Measurements from ENCODE around the gene CSRNP3. TPM values are rescaled to one million over a fixed set of nuclear protein-coding genes. Genes with fewer than 3 reads are reported as not detected.

Gene CSRNP3
- total and polyA plus RNA-seq, 10 of the 15 experiments (the other 5 are each of a cell fraction or from before 2014, with no cell fraction given), result 0.03 to 5.2 (median 0.11) TPM; not detected in 1

GRCh38 chr2:165601928-165602521 is 132.5 kb downstream of the CSRNP3 start (continued):
- TF ChIP-seq ELK1 (IDR thresholded peaks at IDR 0.05; ENCODE audit: low read depth, low read length), result no peak
- no peak for TF ChIP-seq RCOR1 (conservative IDR thresholded peaks at IDR 0.05; ENCODE audit: low read depth, low read length)
- no peak for TF ChIP-seq NFYA (IDR thresholded peaks at IDR 0.05; ENCODE audit: borderline replicate concordance, low read depth, low read length)
- no peak for TF ChIP-seq MYC (IDR thresholded peaks at IDR 0.05; ENCODE audit: insufficient read depth, insufficient read length, insufficient replicate concordance, low read length, severe bottlenecking)
- TF ChIP-seq USF1 (IDR thresholded peaks at IDR 0.05; ENCODE audit: borderline replicate concordance, extremely low read length, insufficient read depth, low read depth, low read length), result no peak
- no peak for TF ChIP-seq NR2F1 (conservative IDR thresholded peaks at IDR 0.05)

GRCh38 chr2:165609672-165610071 is 140.2 kb downstream of the CSRNP3 start:
- no peaks in the 10 kb centered on the region for H3K27me3 ChIP-seq (replicated peaks in 1 of 2; ENCODE audit: control insufficient read depth in 2 of 2, insufficient read depth in 2 of 2, low read length in 1 of 2)
- POLR2A ChIA-PET, result interaction anchor here (0.9 to 2.1 kb wide), 2 partner anchors 25 to 61 kb away, joined by 7 to 9 read pairs; no protein-coding TSS in a partner anchor
- no peak overlapping the region for H2AFZ ChIP-seq (ENCODE audit: control insufficient read depth, low read depth, low read length)
- SMC1A ChIA-PET (ENCODE audit: uncharacterized antibody, unreplicated experiment), result interaction anchor here (1.0 to 2.2 kb wide), 3 partner anchors 11 to 40 kb away, joined by 4 to 13 read pairs (median 6); no protein-coding TSS in a partner anchor
- no peak overlapping the region for H3K4me3 ChIP-seq
- BruUV-seq (replicated peaks), result no TSS peak
- TF ChIP-seq HDAC2 (IDR thresholded peaks at IDR 0.05), result no peak
- TF ChIP-seq POU2F2 (IDR thresholded peaks at IDR 0.05; ENCODE audit: borderline replicate concordance, low read depth, low read length), result no peak
- no peak overlapping the region for H3K4me2 ChIP-seq (ENCODE audit: control insufficient read depth, insufficient read depth)
- intact Hi-C loops (cut with micrococcal nuclease; ENCODE audit: unreplicated experiment), result no loop called here
- no peak overlapping the region for H3K9ac ChIP-seq (ENCODE audit: control insufficient read depth, insufficient read depth, low read length)
- H3K9me3 ChIP-seq (replicated peaks; ENCODE audit: control insufficient read depth, insufficient read depth, low read length), result no peaks in the 10 kb centered on the region
- H4K20me1 ChIP-seq (ENCODE audit: control insufficient read depth, insufficient read depth), result no peaks in the 10 kb centered on the region
- no peak for FAIRE-seq
- no peaks in the 10 kb centered on the region for H3K79me2 ChIP-seq (ENCODE audit: control insufficient read depth, insufficient read depth, low read length)
- in situ Hi-C loops (cut with MboI), result no loop called here
- RAD21 ChIA-PET (ENCODE audit: unreplicated experiment), result interaction anchor here (0.8 to 1.8 kb wide), 5 partner anchors 8 to 50 kb away, joined by 3 to 8 read pairs (median 3); no protein-coding TSS in a partner anchor
- no peaks in the 10 kb centered on the region for H3K4me1 ChIP-seq (ENCODE audit: control insufficient read depth, insufficient read depth, low read length)
- CTCF ChIA-PET, result interaction anchor here (1.1 to 2.3 kb wide), 4 partner anchors 8 to 88 kb away, joined by 3 to 9 read pairs (median 4); no protein-coding TSS in a partner anchor
- DNase-seq (ENCODE audit: low read depth, low spot score), result no peak
- ATAC-seq, result no peak
- H3K36me3 ChIP-seq (ENCODE audit: control insufficient read depth in 2 of 2, insufficient read depth in 2 of 2, low read length in 1 of 2), result no peaks in the 10 kb centered on the region
- no peak overlapping the region for H3K27ac ChIP-seq (ENCODE audit: control insufficient read depth, insufficient read depth)
- WGBS (ENCODE audit: insufficient coverage, insufficient replicate concordance, low lambda C conversion rate, missing lambda C conversion rate), result 70% methylated on average over 6 of the region's 6 CpGs

Data from GM12878 (cell line).